ENCODE results near the gene RNF38.

RNF38 gene

GRCh38 chr9:36318212-36318802, 81.8 kb downstream of the RNF38 start:
- H2BK5ac ChIP-seq (ENCODE audit: low read depth, low read length, poor library complexity, severe bottlenecking), result no peak overlapping the region
- H4K91ac ChIP-seq (ENCODE audit: low read length), result no peak overlapping the region
- no peak overlapping the region for H3K18ac ChIP-seq (ENCODE audit: low read depth in 1 of 2, low read length in 2 of 2)
- no peak overlapping the region for H2AFZ ChIP-seq (ENCODE audit: low read depth, low read length)
- no peaks in the 10 kb centered on the region for H3K9me3 ChIP-seq (ENCODE audit: control insufficient read depth, low read length)
- H3K27me3 ChIP-seq (ENCODE audit: control insufficient read depth in 1 of 2, insufficient read depth in 1 of 2, low read length in 2 of 2), result peaks cover 0 to 12% of the 10 kb centered on the region in 2 experiments
- H3K36me3 ChIP-seq (ENCODE audit: control insufficient read depth in 1 of 2, insufficient read depth in 2 of 2, low read depth in 1 of 2, low read length in 2 of 2), result no peaks in the 10 kb centered on the region
- H3K4me2 ChIP-seq (ENCODE audit: low read length, poor library complexity, severe bottlenecking), result no peak overlapping the region
- H3K79me1 ChIP-seq (replicated peaks; ENCODE audit: low read length, poor library complexity, severe bottlenecking), result no peaks in the 10 kb centered on the region
- no peak overlapping the region for H2BK120ac ChIP-seq (ENCODE audit: low read depth, low read length)
- H3K4ac ChIP-seq (ENCODE audit: low read depth in 1 of 2, low read length in 2 of 2), result no peak overlapping the region
- H2AK5ac ChIP-seq (ENCODE audit: low read length, severe bottlenecking), result peak overlapping the region; percentile 94
- H3K4me3 ChIP-seq (ENCODE audit: insufficient read depth in 1 of 2, low read depth in 1 of 2, low read length in 2 of 2), result no peak overlapping the region
- no peak overlapping the region for H3K9ac ChIP-seq (ENCODE audit: low read length)
- no peak overlapping the region for H2BK15ac ChIP-seq (ENCODE audit: low read depth, poor library complexity, severe bottlenecking)
- H3K23ac ChIP-seq (ENCODE audit: low read length in 2 of 2), result no peak overlapping the region
- 87% methylated on average over 10 of the region's 14 CpGs for WGBS
- DNase-seq, result no peak
- no peak overlapping the region for H2BK12ac ChIP-seq (ENCODE audit: low read length in 2 of 2)
- no peak overlapping the region for H4K8ac ChIP-seq (ENCODE audit: low read length)
- H3K4me1 ChIP-seq (ENCODE audit: control insufficient read depth, insufficient read depth, low read depth, low read length), result peaks cover 27% of the 10 kb centered on the region
- H3K27ac ChIP-seq (ENCODE audit: low read length, poor library complexity, severe bottlenecking), result no peak overlapping the region
- no peak overlapping the region for H3K14ac ChIP-seq (ENCODE audit: low read length in 2 of 2)

- H3K4ac ChIP-seq (ENCODE audit: low read depth in 1 of 2, low read length in 2 of 2), result no peak overlapping the region
- peaks cover 27% of the 10 kb centered on the region for H3K4me1 ChIP-seq (ENCODE audit: control insufficient read depth, insufficient read depth, low read depth, low read length)
- no peak overlapping the region for H3K14ac ChIP-seq (ENCODE audit: low read length in 2 of 2)
- no peaks in the 10 kb centered on the region for H3K79me1 ChIP-seq (replicated peaks; ENCODE audit: low read length, poor library complexity, severe bottlenecking)
- H4K91ac ChIP-seq (ENCODE audit: low read length), result no peak overlapping the region
- no peak overlapping the region for H2BK15ac ChIP-seq (ENCODE audit: low read depth, poor library complexity, severe bottlenecking)
- WGBS, result 54% methylated on average over 5 of the region's 6 CpGs
- H3K36me3 ChIP-seq (ENCODE audit: control insufficient read depth in 1 of 2, insufficient read depth in 2 of 2, low read depth in 1 of 2, low read length in 2 of 2), result no peaks in the 10 kb centered on the region
- H3K23ac ChIP-seq (ENCODE audit: low read length in 2 of 2), result no peak overlapping the region
- H2AK5ac ChIP-seq (ENCODE audit: low read length, severe bottlenecking), result peak overlapping the region; percentile 42
- no peak overlapping the region for H3K4me3 ChIP-seq (ENCODE audit: insufficient read depth in 1 of 2, low read depth in 1 of 2, low read length in 2 of 2)
- H3K18ac ChIP-seq (ENCODE audit: low read depth in 1 of 2, low read length in 2 of 2), result no peak overlapping the region
- no peak overlapping the region for H3K27ac ChIP-seq (ENCODE audit: low read length, poor library complexity, severe bottlenecking)
- H3K27me3 ChIP-seq (ENCODE audit: control insufficient read depth in 1 of 2, insufficient read depth in 1 of 2, low read length in 2 of 2), result peaks cover 0 to 12% of the 10 kb centered on the region in 2 experiments
- no peak overlapping the region for H2BK5ac ChIP-seq (ENCODE audit: low read depth, low read length, poor library complexity, severe bottlenecking)
- no peak overlapping the region for H3K9ac ChIP-seq (ENCODE audit: low read length)
- H4K8ac ChIP-seq (ENCODE audit: low read length), result no peak overlapping the region
- H2AFZ ChIP-seq (ENCODE audit: low read depth, low read length), result no peak overlapping the region
- H3K4me2 ChIP-seq (ENCODE audit: low read length, poor library complexity, severe bottlenecking), result no peak overlapping the region
- no peak for DNase-seq
- no peaks in the 10 kb centered on the region for H3K9me3 ChIP-seq (ENCODE audit: control insufficient read depth, low read length)
- no peak overlapping the region for H2BK120ac ChIP-seq (ENCODE audit: low read depth, low read length)
- H2BK12ac ChIP-seq (ENCODE audit: low read length in 2 of 2), result peak overlapping the region in 1 of 2 experiments; percentile 40
Observed at GRCh38 chr9:36317766-36318165, 82.3 kb downstream of the RNF38 start.

- H3K4ac ChIP-seq (ENCODE audit: low read depth in 1 of 2, low read length in 2 of 2), result no peak overlapping the region
- no peaks in the 10 kb centered on the region for H3K9me3 ChIP-seq (ENCODE audit: control insufficient read depth, low read length)
- H3K23ac ChIP-seq (ENCODE audit: low read length in 2 of 2), result no peak overlapping the region
- no peak overlapping the region for H2BK15ac ChIP-seq (ENCODE audit: low read depth, poor library complexity, severe bottlenecking)
- no peaks in the 10 kb centered on the region for H3K79me1 ChIP-seq (replicated peaks; ENCODE audit: low read length, poor library complexity, severe bottlenecking)
- no peak overlapping the region for H3K27ac ChIP-seq (ENCODE audit: low read length, poor library complexity, severe bottlenecking)
- H2BK120ac ChIP-seq (ENCODE audit: low read depth, low read length), result no peak overlapping the region
- no peaks in the 10 kb centered on the region for H3K36me3 ChIP-seq (ENCODE audit: control insufficient read depth in 1 of 2, insufficient read depth in 2 of 2, low read depth in 1 of 2, low read length in 2 of 2)
- peaks cover 0 to 12% of the 10 kb centered on the region in 2 experiments for H3K27me3 ChIP-seq (ENCODE audit: control insufficient read depth in 1 of 2, insufficient read depth in 1 of 2, low read length in 2 of 2)
- H4K91ac ChIP-seq (ENCODE audit: low read length), result no peak overlapping the region
- 93% methylated on average over 12 of the region's 12 CpGs for WGBS
- H2AK5ac ChIP-seq (ENCODE audit: low read length, severe bottlenecking), result no peak overlapping the region
- peak overlapping the region; percentile 84 for H2AFZ ChIP-seq (ENCODE audit: low read depth, low read length)
- H3K14ac ChIP-seq (ENCODE audit: low read length in 2 of 2), result no peak overlapping the region
- no peak overlapping the region for H3K18ac ChIP-seq (ENCODE audit: low read depth in 1 of 2, low read length in 2 of 2)
- H4K8ac ChIP-seq (ENCODE audit: low read length), result no peak overlapping the region
- no peak for DNase-seq
- H3K4me1 ChIP-seq (ENCODE audit: control insufficient read depth, insufficient read depth, low read depth, low read length), result peaks cover 27% of the 10 kb centered on the region
- no peak overlapping the region for H3K4me2 ChIP-seq (ENCODE audit: low read length, poor library complexity, severe bottlenecking)
- H3K4me3 ChIP-seq (ENCODE audit: insufficient read depth in 1 of 2, low read depth in 1 of 2, low read length in 2 of 2), result no peak overlapping the region
- peak overlapping the region in 1 of 2 experiments; percentile 64 for H2BK12ac ChIP-seq (ENCODE audit: low read length in 2 of 2)
- H3K9ac ChIP-seq (ENCODE audit: low read length), result no peak overlapping the region
- H2BK5ac ChIP-seq (ENCODE audit: low read depth, low read length, poor library complexity, severe bottlenecking), result no peak overlapping the region
Observed at GRCh38 chr9:36316611-36317317, 83.3 kb downstream of the RNF38 start.

GRCh38 chr9:36316049-36316448, 84.0 kb downstream of the RNF38 start:
- Histone ChIP-seq H2BK120ac (ENCODE audit: low read depth, low read length) (no peak overlapping the region), H3K4ac (ENCODE audit: low read depth in 1 of 2, low read length in 2 of 2) (no peak overlapping the region), H3K36me3 (ENCODE audit: control insufficient read depth in 1 of 2, insufficient read depth in 2 of 2, low read depth in 1 of 2, low read length in 2 of 2) (no peaks in the 10 kb centered on the region), H3K27ac (ENCODE audit: low read length, poor library complexity, severe bottlenecking) (no peak overlapping the region), H2AFZ (ENCODE audit: low read depth, low read length) (no peak overlapping the region), H3K14ac (ENCODE audit: low read length in 2 of 2) (no peak overlapping the region), H2BK15ac (ENCODE audit: low read depth, poor library complexity, severe bottlenecking) (no peak overlapping the region), H3K18ac (ENCODE audit: low read depth in 1 of 2, low read length in 2 of 2) (no peak overlapping the region), H3K79me1 (replicated peaks; ENCODE audit: low read length, poor library complexity, severe bottlenecking) (no peaks in the 10 kb centered on the region), H3K4me2 (ENCODE audit: low read length, poor library complexity, severe bottlenecking) (no peak overlapping the region), H4K8ac (ENCODE audit: low read length) (no peak overlapping the region), H2BK5ac (ENCODE audit: low read depth, low read length, poor library complexity, severe bottlenecking) (no peak overlapping the region), H3K23ac (ENCODE audit: low read length in 2 of 2) (no peak overlapping the region), H3K9ac (ENCODE audit: low read length) (no peak overlapping the region), H3K4me1 (ENCODE audit: control insufficient read depth, insufficient read depth, low read depth, low read length) (peaks cover 27% of the 10 kb centered on the region), H4K91ac (ENCODE audit: low read length) (no peak overlapping the region), H3K9me3 (ENCODE audit: control insufficient read depth, low read length) (no peaks in the 10 kb centered on the region), H2BK12ac (ENCODE audit: low read length in 2 of 2) (no peak overlapping the region), H2AK5ac (ENCODE audit: low read length, severe bottlenecking) (no peak overlapping the region), H3K27me3 (ENCODE audit: control insufficient read depth in 1 of 2, insufficient read depth in 1 of 2, low read length in 2 of 2) (peaks cover 0 to 12% of the 10 kb centered on the region in 2 experiments), H3K4me3 (ENCODE audit: insufficient read depth in 1 of 2, low read depth in 1 of 2, low read length in 2 of 2) (no peak overlapping the region)
- no peak for DNase-seq

Data from mesenchymal stem cell (in vitro differentiated cells and primary cell).